GM18909 (cell line): ENCODE data around the gene MRTFA.

Experiments used
- ATAC-seq: cut with Tn5 transposase; IDR thresholded peaks from one replicate; pipeline ENCODE4 v1.9.1; 2021; ENCODE audit warnings: mild to moderate bottlenecking; ENCODE audit not compliant: unreplicated experiment, poor library complexity

The MRTFA gene

GRCh38 chr22:40444178-40444831, 192.2 kb downstream of the MRTFA start:
- no peak for ATAC-seq

- ATAC-seq = no peak
These were observed 192.8 kb downstream of the MRTFA start for GRCh38 chr22:40443732-40444131.

- no peak for ATAC-seq
These were observed 194.6 kb downstream of the MRTFA start for GRCh38 chr22:40441761-40442390.

GRCh38 chr22:40436505-40437431, 199.8 kb downstream of the MRTFA start:
- peak; percentile 65 for ATAC-seq

- ATAC-seq = no peak
These were observed 201.8 kb downstream of the MRTFA start for GRCh38 chr22:40434745-40435144.

GRCh38 chr22:40434106-40434505, 202.4 kb downstream of the MRTFA start:
- ATAC-seq = no peak

GRCh38 chr22:40433416-40434090, 203.0 kb downstream of the MRTFA start:
- no peak for ATAC-seq

- no peak for ATAC-seq
These were observed 203.9 kb downstream of the MRTFA start for GRCh38 chr22:40432625-40433024.

- no peak for ATAC-seq
These were observed 204.4 kb downstream of the MRTFA start for GRCh38 chr22:40432157-40432556.

- ATAC-seq = no peak
These were observed 205.5 kb downstream of the MRTFA start for GRCh38 chr22:40430991-40431390.

GRCh38 chr22:40429481-40429880, 207.0 kb downstream of the MRTFA start:
- no peak for ATAC-seq

- no peak for ATAC-seq
These were observed 207.7 kb downstream of the MRTFA start for GRCh38 chr22:40428796-40429195.

GRCh38 chr22:40426594-40427333, 209.8 kb downstream of the MRTFA start:
- no peak for ATAC-seq

- no peak for ATAC-seq
These were observed 211.4 kb downstream of the MRTFA start for GRCh38 chr22:40425082-40425481.

- ATAC-seq = no peak
These were observed 212.5 kb downstream of the MRTFA start for GRCh38 chr22:40423882-40424640.

- no peak for ATAC-seq
These were observed 213.2 kb downstream of the MRTFA start for GRCh38 chr22:40423310-40423688.

GRCh38 chr22:40422558-40423309, 213.8 kb downstream of the MRTFA start:
- ATAC-seq = no peak

- no peak for ATAC-seq
These were observed 214.6 kb downstream of the MRTFA start for GRCh38 chr22:40421941-40422340.

GRCh38 chr22:40421082-40421350, 215.5 kb downstream of the MRTFA start:
- ATAC-seq = no peak
